ENCODE results near the gene PLCD4. TPM values are rescaled to one million over a fixed set of nuclear protein-coding genes. Genes with fewer than 3 reads are reported as not detected.
A peak's percentile ranks its signal among the peaks of the same experiment; 100 is the strongest.

PLCD4 gene
- total RNA-seq, 1 donor from 2014 or later: 0.26 TPM

DNA sequence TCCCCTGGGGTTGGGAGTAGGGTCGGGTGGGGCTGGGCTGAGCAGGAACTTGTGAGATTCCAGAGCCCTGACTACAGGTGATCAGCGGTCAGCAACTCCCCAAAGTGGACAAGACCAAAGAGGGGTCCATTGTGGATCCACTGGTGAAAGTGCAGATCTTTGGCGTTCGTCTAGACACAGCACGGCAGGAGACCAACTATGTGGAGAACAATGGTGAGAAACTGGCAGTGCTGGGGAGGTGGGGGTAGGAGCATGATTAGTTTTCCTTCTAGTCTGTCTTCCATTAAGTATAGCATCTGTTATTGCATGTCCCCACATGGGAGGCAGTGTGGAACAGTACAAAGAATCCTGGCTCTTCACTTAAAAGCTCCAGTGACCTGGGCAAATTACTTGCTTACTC, 28.0 kb downstream of the PLCD4 start:
- Mint-ChIP-seq H3K4me3 (no peak overlapping the region), H3K27me3 (no peaks in the 10 kb centered on the region), H3K9me3 (no peaks in the 10 kb centered on the region), H3K36me3 (ENCODE audit: low read depth) (peaks cover 51% of the 10 kb centered on the region), H3K4me1 (no peaks in the 10 kb centered on the region), H3K27ac (no peak overlapping the region)
- intact Hi-C loops (cut with micrococcal nuclease): no loop called here
- no peak for DNase-seq

DNA sequence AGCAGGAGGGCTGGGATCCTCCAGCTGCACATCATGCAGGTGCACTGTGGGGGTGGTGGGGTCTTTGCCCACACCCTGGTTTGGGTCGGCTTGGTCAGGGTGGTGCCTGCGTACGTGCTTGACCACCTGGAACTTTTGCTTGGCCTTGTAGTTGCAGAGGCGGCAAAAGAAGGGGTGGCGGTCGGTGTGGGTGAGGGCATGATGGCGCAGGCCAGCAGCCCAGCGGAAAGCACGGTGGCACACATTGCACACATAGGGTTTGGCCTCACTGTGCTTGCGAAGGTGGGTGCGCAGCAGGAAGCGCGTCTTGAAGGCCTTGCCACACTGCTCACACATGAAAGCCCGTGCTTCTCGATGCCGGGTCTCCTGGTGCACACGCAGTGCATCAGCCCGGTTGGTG, 30.7 kb downstream of the PLCD4 start:
- Mint-ChIP-seq H3K27me3 (no peaks in the 10 kb centered on the region), H3K9me3 (no peaks in the 10 kb centered on the region), H3K36me3 (ENCODE audit: low read depth) (peaks cover 60% of the 10 kb centered on the region), H3K4me3 (no peak overlapping the region), H3K4me1 (no peaks in the 10 kb centered on the region), H3K27ac (no peak overlapping the region)
- intact Hi-C loops (cut with micrococcal nuclease): no loop called here
- no peak for DNase-seq

- no peak for DNase-seq
- H3K4me1 Mint-ChIP-seq: no peaks in the 10 kb centered on the region
- intact Hi-C loops (cut with micrococcal nuclease): no loop called here
- H3K4me3 Mint-ChIP-seq: no peak overlapping the region
- no peaks in the 10 kb centered on the region for H3K27me3 Mint-ChIP-seq
- no peak overlapping the region for H3K27ac Mint-ChIP-seq
- no peaks in the 10 kb centered on the region for H3K9me3 Mint-ChIP-seq
- H3K36me3 Mint-ChIP-seq (ENCODE audit: low read depth): peaks cover 59% of the 10 kb centered on the region
Observed at GRCh38 chr2:218642121-218642656, 34.5 kb downstream of the PLCD4 start.

DNA sequence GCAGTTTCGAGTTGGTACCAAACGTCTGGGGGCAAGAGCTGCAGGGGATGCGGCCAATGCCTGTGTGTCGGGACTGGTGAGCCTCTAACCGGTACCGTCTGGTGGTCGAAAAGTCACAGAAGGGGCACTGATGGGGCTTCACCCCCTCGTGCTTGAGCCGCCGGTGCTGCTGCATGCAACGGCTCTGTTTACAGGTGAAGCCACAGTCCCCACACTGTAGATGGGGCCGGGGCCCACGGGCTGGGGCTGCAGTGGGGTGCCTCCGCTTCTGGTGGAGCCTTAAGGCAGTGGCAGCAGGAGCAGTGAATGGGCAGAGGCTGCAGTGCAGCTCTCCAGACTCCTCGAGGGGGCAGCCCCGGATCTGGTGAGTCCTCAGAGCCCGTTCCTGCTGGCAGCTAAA, 35.1 kb downstream of the PLCD4 start:
- Mint-ChIP-seq H3K9me3 (no peaks in the 10 kb centered on the region), H3K36me3 (ENCODE audit: low read depth) (peaks cover 60% of the 10 kb centered on the region), H3K4me1 (no peaks in the 10 kb centered on the region), H3K27ac (no peak overlapping the region), H3K27me3 (no peaks in the 10 kb centered on the region), H3K4me3 (no peak overlapping the region)
- no peak for DNase-seq
- intact Hi-C loops (cut with micrococcal nuclease): no loop called here

GRCh38 chr2:218643751-218644310, 36.1 kb downstream of the PLCD4 start:
- no peaks in the 10 kb centered on the region for H3K9me3 Mint-ChIP-seq
- H3K27ac Mint-ChIP-seq: peak overlapping the region; percentile 36
- intact Hi-C loops (cut with micrococcal nuclease): no loop called here

GRCh38 chr2:218644721-218645120, 37.0 kb downstream of the PLCD4 start:
- no peak for DNase-seq
- Mint-ChIP-seq H3K27ac (no peak overlapping the region), H3K9me3 (no peaks in the 10 kb centered on the region), H3K27me3 (no peaks in the 10 kb centered on the region), H3K4me1 (peaks cover 4% of the 10 kb centered on the region), H3K36me3 (ENCODE audit: low read depth) (peaks cover 55% of the 10 kb centered on the region), H3K4me3 (no peak overlapping the region)
- intact Hi-C loops (cut with micrococcal nuclease): no loop called here

More at GRCh38 chr2:218643751-218644310, 36.1 kb downstream of the PLCD4 start:
- Mint-ChIP-seq H3K36me3 (ENCODE audit: low read depth) (peaks cover 62% of the 10 kb centered on the region), H3K4me1 (peaks cover 4% of the 10 kb centered on the region), H3K27me3 (no peaks in the 10 kb centered on the region), H3K4me3 (no peak overlapping the region)
- no peak for DNase-seq

DNA sequence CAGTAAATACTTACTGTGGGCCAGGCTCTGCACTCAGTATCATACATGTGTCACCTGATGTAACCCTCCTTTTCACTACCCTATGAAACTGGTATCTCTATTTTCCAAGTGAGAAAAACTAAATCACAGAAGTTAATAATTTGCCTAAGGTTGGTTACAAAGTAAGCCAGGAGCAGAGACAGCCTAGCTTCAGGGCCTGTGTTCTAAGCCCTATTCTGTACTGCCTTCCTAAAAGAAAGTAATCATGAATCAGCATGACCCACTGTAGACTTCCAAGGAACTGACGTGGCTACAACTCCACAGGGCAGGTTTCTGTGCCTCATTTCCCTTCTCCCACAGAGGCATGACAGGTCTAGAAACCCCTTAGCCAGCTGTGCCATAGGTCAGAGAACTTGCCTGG, 37.4 kb downstream of the PLCD4 start:
- Mint-ChIP-seq H3K27ac (no peak overlapping the region), H3K9me3 (no peaks in the 10 kb centered on the region), H3K4me3 (no peak overlapping the region), H3K27me3 (no peaks in the 10 kb centered on the region), H3K36me3 (ENCODE audit: low read depth) (peaks cover 57% of the 10 kb centered on the region), H3K4me1 (peaks cover 4% of the 10 kb centered on the region)
- DNase-seq: no peak
- intact Hi-C loops (cut with micrococcal nuclease): no loop called here

- H3K9me3 Mint-ChIP-seq: no peaks in the 10 kb centered on the region
- peak; percentile 88 for DNase-seq
Observed at GRCh38 chr2:218648088-218648786, 40.5 kb downstream of the PLCD4 start.

GRCh38 chr2:218648787-218649100, 41.0 kb downstream of the PLCD4 start:
- no peak overlapping the region for H3K27ac Mint-ChIP-seq
- no peaks in the 10 kb centered on the region for H3K9me3 Mint-ChIP-seq
- H3K4me1 Mint-ChIP-seq: peaks cover 4% of the 10 kb centered on the region
- intact Hi-C loops (cut with micrococcal nuclease): loop anchor here (2.0 kb wide), 1 partner anchor 348 kb away; no protein-coding TSS in a partner anchor
- no peak overlapping the region for H3K4me3 Mint-ChIP-seq
- DNase-seq: no peak
- no peaks in the 10 kb centered on the region for H3K27me3 Mint-ChIP-seq
- H3K36me3 Mint-ChIP-seq (ENCODE audit: low read depth): peaks cover 62% of the 10 kb centered on the region

More at GRCh38 chr2:218648088-218648786, 40.5 kb downstream of the PLCD4 start:
- H3K27ac Mint-ChIP-seq: no peak overlapping the region
- no peaks in the 10 kb centered on the region for H3K27me3 Mint-ChIP-seq
- peaks cover 4% of the 10 kb centered on the region for H3K4me1 Mint-ChIP-seq
- H3K4me3 Mint-ChIP-seq: no peak overlapping the region
- intact Hi-C loops (cut with micrococcal nuclease): loop anchor here (2.0 kb wide), 1 partner anchor 347 kb away; no protein-coding TSS in a partner anchor
- H3K36me3 Mint-ChIP-seq (ENCODE audit: low read depth): peaks cover 64% of the 10 kb centered on the region

DNA sequence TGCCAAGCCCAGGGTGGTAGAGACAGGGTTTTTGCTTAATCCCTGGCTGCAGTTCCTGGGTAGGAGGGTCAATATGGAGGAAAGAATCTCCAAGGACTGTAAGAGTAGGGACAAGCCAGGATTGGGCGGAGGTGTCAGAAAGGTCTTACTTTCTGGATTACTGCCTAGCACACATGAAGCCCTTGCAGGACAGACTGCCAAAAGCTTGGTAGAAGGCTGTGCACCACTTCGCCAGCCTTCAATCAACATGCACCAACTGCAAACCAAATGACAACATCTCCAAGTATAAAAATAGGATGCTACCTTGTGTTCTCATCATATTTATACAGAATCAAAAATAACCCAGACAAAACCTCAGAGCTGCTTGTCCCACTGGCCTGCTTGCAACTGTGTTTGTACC, 48.1 kb downstream of the PLCD4 start:
- DNase-seq: no peak

GRCh38 chr2:218658671-218659257, 51.1 kb downstream of the PLCD4 start:
- H3K36me3 Mint-ChIP-seq (ENCODE audit: low read depth): peaks cover 54% of the 10 kb centered on the region
- intact Hi-C loops (cut with micrococcal nuclease): loop anchor here (1.0 to 5.0 kb wide), 9 partner anchors 13 to 729 kb away; partner anchors contain the start of genes CNOT9, DNPEP, NHEJ1 and TTLL4
- H3K27me3 Mint-ChIP-seq: no peaks in the 10 kb centered on the region
- H3K9me3 Mint-ChIP-seq: no peaks in the 10 kb centered on the region
- H3K27ac Mint-ChIP-seq: peak overlapping the region; percentile 95
- peak; percentile 82 for DNase-seq
- peaks cover 31% of the 10 kb centered on the region for H3K4me1 Mint-ChIP-seq
- H3K4me3 Mint-ChIP-seq: peak overlapping the region; percentile 98

More for the DNA sequence above, 48.1 kb downstream of the PLCD4 start:
- Mint-ChIP-seq H3K4me1 (peaks cover 27% of the 10 kb centered on the region), H3K27ac (no peak overlapping the region), H3K36me3 (ENCODE audit: low read depth) (peaks cover 51% of the 10 kb centered on the region), H3K4me3 (no peak overlapping the region), H3K27me3 (no peaks in the 10 kb centered on the region), H3K9me3 (no peaks in the 10 kb centered on the region)
- intact Hi-C loops (cut with micrococcal nuclease): loop anchor here (5.0 kb wide), 3 partner anchors 242 to 732 kb away; partner anchors contain the start of genes DNPEP and NHEJ1

- peak within 1 kb of the TSS; percentile 98 for H3K4me3 Mint-ChIP-seq
- H3K27ac Mint-ChIP-seq: peak within 1 kb of the TSS; percentile 95
- H3K9me3 Mint-ChIP-seq: no peaks in the 10 kb centered on the region
- H3K4me1 Mint-ChIP-seq: peaks cover 31% of the 10 kb centered on the region
- intact Hi-C loops (cut with micrococcal nuclease): loop anchor here (1.0 to 5.0 kb wide), 9 partner anchors 12 to 728 kb away; partner anchors contain the start of genes CNOT9, DNPEP, NHEJ1 and TTLL4
- H3K27me3 Mint-ChIP-seq: no peaks in the 10 kb centered on the region
- H3K36me3 Mint-ChIP-seq (ENCODE audit: low read depth): peaks cover 55% of the 10 kb centered on the region
- DNase-seq: peak; percentile 98
Observed at GRCh38 chr2:218659258-218659987, 51.7 kb downstream of the PLCD4 start, which contains the start of the genes BCS1L and ZNF142. BCS1L (plus strand) TSS chr2:218659683; CDS start chr2:218660988, 1,305 bp downstream. ZNF142 (minus strand) TSS chr2:218659623; CDS start chr2:218656429, 3,194 bp downstream.

DNA sequence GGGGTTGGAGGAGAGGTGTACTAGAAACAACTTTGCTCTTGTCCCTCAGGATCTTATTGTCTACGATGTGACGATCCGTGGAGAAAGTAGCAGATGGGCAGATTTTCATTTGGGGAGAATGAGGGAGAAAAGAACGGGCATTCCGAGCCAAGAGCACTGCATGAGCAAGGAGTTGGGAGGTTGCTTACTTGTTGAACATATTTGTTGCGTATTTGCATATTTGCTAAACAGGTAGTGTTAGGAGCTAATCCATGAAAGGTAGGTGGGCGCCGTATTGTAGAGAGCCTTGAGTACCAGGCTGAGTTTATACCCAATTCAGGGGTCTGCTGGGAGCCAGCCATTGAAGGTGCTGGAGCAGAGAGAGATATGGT, 52.3 kb downstream of the PLCD4 start:
- H3K4me1 Mint-ChIP-seq: peaks cover 31% of the 10 kb centered on the region
- H3K9me3 Mint-ChIP-seq: no peaks in the 10 kb centered on the region
- intact Hi-C loops (cut with micrococcal nuclease): loop anchor here (1.0 to 5.0 kb wide), 9 partner anchors 11 to 727 kb away; partner anchors contain the start of genes CNOT9, DNPEP, NHEJ1 and TTLL4
- no peak for DNase-seq
- peaks cover 55% of the 10 kb centered on the region for H3K36me3 Mint-ChIP-seq (ENCODE audit: low read depth)
- H3K27ac Mint-ChIP-seq: peak overlapping the region; percentile 95
- H3K27me3 Mint-ChIP-seq: no peaks in the 10 kb centered on the region
- peak overlapping the region; percentile 98 for H3K4me3 Mint-ChIP-seq
